DND-41 (cell line): ENCODE measurements around the gene SLC7A7.

Source experiments
- ATAC-seq: fragments of 200-7000 bp; cut with Tn5 transposase; 3 replicates; pipeline ENCODE4 v1.9.1; 2021; ENCODE audit warnings: low read depth; ENCODE audit not compliant: insufficient read depth
- DNase-seq: peaks from one replicate; pipeline ENCODE4 v3.0.0-alpha.2; 2020
- H2AFZ ChIP-seq: 2 replicates; pipeline ENCODE4 v1.6.0; 2012; ENCODE audit warnings: low read depth, low read length
- H3K27ac ChIP-seq: 2 replicates; pipeline ENCODE4 v1.5.1; 2012; ENCODE audit warnings: low read length, inconsistent platforms
- H3K27me3 ChIP-seq: fragments of 200-600 bp; sonication (generic); 2 replicates; pipeline ENCODE4 v1.6.0; 2012; ENCODE audit warnings: low read length, mild to moderate bottlenecking, inconsistent platforms; ENCODE audit not compliant: insufficient read depth, poor library complexity
- H3K36me3 ChIP-seq: 2 replicates; pipeline ENCODE4 v1.5.1; 2012; ENCODE audit warnings: low read length, inconsistent platforms; ENCODE audit not compliant: insufficient read depth
- H3K4me1 ChIP-seq: 2 replicates; pipeline ENCODE4 v1.5.1; 2012; ENCODE audit warnings: mild to moderate bottlenecking, low read length; ENCODE audit not compliant: insufficient read depth
- H3K4me2 ChIP-seq: 2 replicates; pipeline ENCODE4 v1.6.0; 2012; ENCODE audit warnings: mild to moderate bottlenecking, moderate library complexity, low read length, inconsistent platforms; ENCODE audit not compliant: insufficient read depth
- H3K4me3 ChIP-seq, 2 experiments: fragments of 200-600 bp in 1 of 2; shearing (Covaris generic) in 1 of 2; 2 replicates each; pipeline ENCODE4 v1.5.1; 2012 to 2016; ENCODE audit warnings: inconsistent platforms in 2 of 2, low read length in 2 of 2, mild to moderate bottlenecking in 2 of 2, low read depth in 1 of 2, moderate library complexity in 1 of 2
- H3K79me2 ChIP-seq: 2 replicates; pipeline ENCODE4 v1.6.0; 2012; ENCODE audit warnings: low read length, inconsistent platforms; ENCODE audit not compliant: insufficient read depth
- H3K9ac ChIP-seq: 2 replicates; pipeline ENCODE4 v1.6.0; 2012; ENCODE audit warnings: low read depth, mild to moderate bottlenecking, inconsistent platforms, low read length, moderate library complexity
- H3K9me3 ChIP-seq: 2 replicates; pipeline ENCODE4 v1.5.1; 2012; ENCODE audit warnings: low read length, moderate library complexity, mild to moderate bottlenecking, inconsistent platforms; ENCODE audit not compliant: insufficient read depth, severe bottlenecking
- H4K20me1 ChIP-seq: 2 replicates; pipeline ENCODE4 v1.6.0; 2012; ENCODE audit warnings: low read length; ENCODE audit not compliant: insufficient read depth
- CTCF ChIP-seq: IDR thresholded peaks from 2 replicates; pipeline ENCODE4 v1.5.1; 2012; ENCODE audit warnings: borderline replicate concordance, low read length, moderate library complexity, mild to moderate bottlenecking; ENCODE audit not compliant: poor library complexity, severe bottlenecking; ENCODE audit errors: extremely low read depth
- EZH2 ChIP-seq: IDR thresholded peaks from 3 replicates; pipeline ENCODE4 v1.6.1; 2012; ENCODE audit warnings: borderline replicate concordance, low read depth, mild to moderate bottlenecking, moderate library complexity, low read length, inconsistent platforms; ENCODE audit not compliant: severe bottlenecking

The SLC7A7 gene

GRCh38 chr14:22843123-22843925 is 28.1 kb upstream of the SLC7A7 start:
- TF ChIP-seq CTCF: no peak
- no peak for TF ChIP-seq EZH2

DNA sequence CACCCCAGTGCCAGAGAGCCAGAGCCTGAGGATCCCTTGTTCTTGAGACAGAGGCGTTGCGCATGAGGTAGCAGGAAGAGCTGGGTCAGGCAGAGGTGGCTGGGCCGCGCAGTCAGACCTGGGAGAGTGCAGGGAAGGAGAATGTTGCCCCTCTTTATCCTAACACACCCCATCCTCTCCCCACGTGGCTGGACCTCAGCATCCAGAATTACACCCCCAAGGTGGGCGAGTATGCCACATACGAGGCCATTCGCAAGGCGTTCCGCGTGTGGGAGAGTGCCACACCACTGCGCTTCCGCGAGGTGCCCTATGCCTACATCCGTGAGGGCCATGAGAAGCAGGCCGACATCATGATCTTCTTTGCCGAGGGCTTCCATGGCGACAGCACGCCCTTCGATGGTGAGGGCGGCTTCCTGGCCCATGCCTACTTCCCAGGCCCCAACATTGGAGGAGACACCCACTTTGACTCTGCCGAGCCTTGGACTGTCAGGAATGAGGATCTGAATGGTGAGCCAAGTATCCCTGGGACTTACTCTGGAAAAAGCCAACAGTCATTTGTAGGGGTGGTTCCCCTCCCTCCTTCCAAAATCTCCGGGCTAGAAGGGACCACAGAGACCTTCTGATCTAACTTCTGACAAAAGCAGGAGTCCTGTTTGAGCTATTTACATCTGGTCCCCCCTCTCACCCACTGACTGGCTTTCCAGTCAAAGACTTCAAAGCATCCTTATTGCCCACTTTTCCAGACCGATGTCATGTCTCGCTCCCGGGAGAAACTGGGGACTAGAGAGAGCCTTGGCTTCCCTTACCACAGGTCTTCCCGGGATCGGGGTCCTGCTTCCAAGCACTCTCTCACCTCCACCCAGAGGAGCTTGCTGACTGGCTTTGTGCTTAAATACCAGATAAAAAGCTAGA is 27.2 kb upstream of the SLC7A7 start:
- no peaks in the 10 kb centered on the region for H3K79me2 ChIP-seq
- H4K20me1 ChIP-seq: no peaks in the 10 kb centered on the region; the same call in 1 of the 2 replicates
- no peaks in the 10 kb centered on the region for H3K9me3 ChIP-seq
- no peak overlapping the region for H3K4me3 ChIP-seq
- ATAC-seq (no peak), DNase-seq (no peak)
- H3K4me2 ChIP-seq: no peak overlapping the region
- no peak overlapping the region for H3K27ac ChIP-seq
- H3K36me3 ChIP-seq: no peaks in the 10 kb centered on the region
- no peak overlapping the region for H2AFZ ChIP-seq
- H3K27me3 ChIP-seq: peaks cover 13% of the 10 kb centered on the region
- H3K9ac ChIP-seq: no peak overlapping the region
- TF ChIP-seq CTCF (no peak), EZH2 (no peak)
- H3K4me1 ChIP-seq: no peaks in the 10 kb centered on the region

More at GRCh38 chr14:22843123-22843925, 28.1 kb upstream of the SLC7A7 start:
- H3K27ac ChIP-seq: no peak overlapping the region
- H3K9me3 ChIP-seq: no peaks in the 10 kb centered on the region
- H4K20me1 ChIP-seq: no peaks in the 10 kb centered on the region; the same call in 1 of the 2 replicates
- no peaks in the 10 kb centered on the region for H3K4me1 ChIP-seq
- H3K9ac ChIP-seq: no peak overlapping the region
- H3K4me3 ChIP-seq: no peak overlapping the region
- no peak overlapping the region for H3K4me2 ChIP-seq
- no peaks in the 10 kb centered on the region for H3K36me3 ChIP-seq
- H2AFZ ChIP-seq: no peak overlapping the region
- no peak for ATAC-seq
- peaks cover 13% of the 10 kb centered on the region for H3K27me3 ChIP-seq
- no peak for DNase-seq
- no peaks in the 10 kb centered on the region for H3K79me2 ChIP-seq

DNA sequence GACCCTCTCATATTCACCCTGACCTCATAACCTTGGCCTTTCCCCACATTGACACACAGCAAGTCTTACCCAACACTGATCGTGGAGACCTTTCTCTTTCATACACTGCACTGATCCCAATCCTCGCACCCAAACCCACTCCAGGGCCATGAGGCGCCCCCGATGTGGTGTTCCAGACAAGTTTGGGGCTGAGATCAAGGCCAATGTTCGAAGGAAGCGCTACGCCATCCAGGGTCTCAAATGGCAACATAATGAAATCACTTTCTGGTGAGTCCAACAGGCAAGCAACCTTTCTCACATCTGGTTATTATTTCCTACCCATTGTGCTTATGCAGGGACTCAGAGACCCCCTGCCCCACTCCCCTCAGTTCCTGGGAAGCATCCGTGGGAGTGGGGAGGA is 26.5 kb upstream of the SLC7A7 start:
- H3K27me3 ChIP-seq: peaks cover 13% of the 10 kb centered on the region
- H3K9ac ChIP-seq: no peak overlapping the region
- no peak overlapping the region for H3K4me2 ChIP-seq
- H3K79me2 ChIP-seq: no peaks in the 10 kb centered on the region
- H3K4me1 ChIP-seq: no peaks in the 10 kb centered on the region
- ATAC-seq (no peak), DNase-seq (no peak)
- TF ChIP-seq EZH2: no peak
- TF ChIP-seq CTCF: no peak
- no peak overlapping the region for H3K4me3 ChIP-seq
- no peaks in the 10 kb centered on the region for H3K9me3 ChIP-seq
- no peaks in the 10 kb centered on the region; the same call in 1 of the 2 replicates for H4K20me1 ChIP-seq
- no peak overlapping the region for H2AFZ ChIP-seq
- no peaks in the 10 kb centered on the region for H3K36me3 ChIP-seq
- no peak overlapping the region for H3K27ac ChIP-seq
